Right atrium auricular region (tissue), 2 donors: ENCODE measurements around the gene DOK4. TPM values are rescaled to one million over a fixed set of nuclear protein-coding genes. Genes with fewer than 3 reads are reported as not detected.

ENCODE experiments used
- DNase-seq: peaks from one replicate; pipeline ENCODE4 v3.0.0-alpha.2; 2019; ENCODE audit warnings: low spot score
- H3K27ac ChIP-seq, 2 donors: fragments of 200-600 bp; sonication (generic); 1 replicate in 1 of 2; 2 replicates in 1 of 2; pipeline ENCODE4 v1.5.1; 2016 to 2019
- H3K27me3 ChIP-seq, 2 donors: fragments of 200-600 bp; sonication (generic); one replicate each; pipeline versions ENCODE4 v1.5.1 to v1.6.0; 2017 to 2019
- H3K36me3 ChIP-seq: fragments of 200-600 bp; sonication (generic); one replicate; pipeline ENCODE4 v1.5.1; 2016
- H3K4me1 ChIP-seq, 2 donors: fragments of 200-600 bp; sonication (generic); one replicate each; pipeline versions ENCODE4 v1.5.1 to v1.6.0; 2017 to 2019
- H3K4me3 ChIP-seq, 2 donors: fragments of 200-600 bp; sonication (generic); 1 replicate in 1 of 2; 2 replicates in 1 of 2; pipeline ENCODE4 v1.5.1; 2017 to 2019; ENCODE audit warnings: mild to moderate bottlenecking in 1 of 2, moderate library complexity in 1 of 2
- H3K9me3 ChIP-seq, 2 donors: fragments of 200-600 bp; sonication (generic); one replicate each; pipeline ENCODE4 v1.5.1; 2019
- CTCF ChIP-seq, 2 donors: fragments of 200-600 bp; sonication (generic); IDR thresholded peaks; one replicate each; pipeline ENCODE4 v1.5.1; 2019; ENCODE audit warnings: antibody characterized with exemption in 2 of 2
- total RNA-seq, 2 donors: library from RNA; depleted of rRNA; stranded (reverse); fragments of >200 nt; gene quantifications; one replicate each; pipeline ENCODE4 v1.1.0, GENCODE V29; 2016

The DOK4 gene
- total RNA-seq, 2 donors from 2014 or later = 15.2 to 34.2 TPM

- Histone ChIP-seq H3K9me3 (no peaks in the 10 kb centered on the region), H3K27me3 (no peaks in the 10 kb centered on the region), H3K27ac (no peak overlapping the region), H3K4me1 (peaks cover 0 to 28% of the 10 kb centered on the region in 2 donors), H3K4me3 (no peak overlapping the region), H3K36me3 (peaks cover 81% of the 10 kb centered on the region)
- no peak for DNase-seq
- no peak for TF ChIP-seq CTCF (IDR thresholded peaks at IDR 0.05)
These were observed 15.1 kb downstream of the DOK4 start for GRCh38 chr16:57471209-57471608.

GRCh38 chr16:57470711-57471110, 15.6 kb downstream of the DOK4 start:
- H3K4me3 ChIP-seq = no peak overlapping the region
- DNase-seq = peak; percentile 80

GRCh38 chr16:57469917-57470470, 16.3 kb downstream of the DOK4 start:
- no peak overlapping the region for H3K27ac ChIP-seq

More at GRCh38 chr16:57470711-57471110, 15.6 kb downstream of the DOK4 start:
- TF ChIP-seq CTCF (IDR thresholded peaks at IDR 0.05) = no peak
- Histone ChIP-seq H3K9me3 (no peaks in the 10 kb centered on the region), H3K27me3 (no peaks in the 10 kb centered on the region), H3K36me3 (peaks cover 86% of the 10 kb centered on the region), H3K4me1 (peaks cover 0 to 23% of the 10 kb centered on the region in 2 donors), H3K27ac (no peak overlapping the region)

GRCh38 chr16:57469046-57469445, 17.2 kb downstream of the DOK4 start:
- Histone ChIP-seq H3K36me3 (peaks cover 81% of the 10 kb centered on the region), H3K27ac (no peak overlapping the region)
- no peak for DNase-seq

More at GRCh38 chr16:57469917-57470470, 16.3 kb downstream of the DOK4 start:
- H3K36me3 ChIP-seq = peaks cover 87% of the 10 kb centered on the region
- no peak for TF ChIP-seq CTCF (IDR thresholded peaks at IDR 0.05)
- no peaks in the 10 kb centered on the region for H3K27me3 ChIP-seq
- DNase-seq = no peak
- H3K9me3 ChIP-seq = no peaks in the 10 kb centered on the region
- peaks cover 0 to 23% of the 10 kb centered on the region in 2 donors for H3K4me1 ChIP-seq
- no peak overlapping the region for H3K4me3 ChIP-seq

GRCh38 chr16:57468346-57468745, 17.9 kb downstream of the DOK4 start:
- no peak for DNase-seq
- TF ChIP-seq CTCF (IDR thresholded peaks at IDR 0.05) = no peak
- no peaks in the 10 kb centered on the region for H3K27me3 ChIP-seq
- H3K4me3 ChIP-seq = no peak overlapping the region
- no peaks in the 10 kb centered on the region for H3K9me3 ChIP-seq
- no peak overlapping the region for H3K27ac ChIP-seq
- peaks cover 76% of the 10 kb centered on the region for H3K36me3 ChIP-seq
- H3K4me1 ChIP-seq = peaks cover 0 to 32% of the 10 kb centered on the region in 2 donors

More at GRCh38 chr16:57469046-57469445, 17.2 kb downstream of the DOK4 start:
- H3K4me1 ChIP-seq = peaks cover 0 to 25% of the 10 kb centered on the region in 2 donors
- H3K27me3 ChIP-seq = no peaks in the 10 kb centered on the region
- H3K4me3 ChIP-seq = no peak overlapping the region
- TF ChIP-seq CTCF (IDR thresholded peaks at IDR 0.05) = no peak
- no peaks in the 10 kb centered on the region for H3K9me3 ChIP-seq

GRCh38 chr16:57464523-57464922, 21.8 kb downstream of the DOK4 start:
- TF ChIP-seq CTCF (IDR thresholded peaks at IDR 0.05) = no peak
- H3K36me3 ChIP-seq = peaks cover 62% of the 10 kb centered on the region
- H3K9me3 ChIP-seq = no peaks in the 10 kb centered on the region

More at GRCh38 chr16:57464523-57464922, 21.8 kb downstream of the DOK4 start:
- DNase-seq = no peak
- Histone ChIP-seq H3K27ac (no peak overlapping the region), H3K4me3 (no peak overlapping the region), H3K27me3 (no peaks in the 10 kb centered on the region), H3K4me1 (peaks cover 0 to 13% of the 10 kb centered on the region in 2 donors)
